A549 (cell line): ENCODE data around the gene PLRG1. TPM values are rescaled to one million over a fixed set of nuclear protein-coding genes. Genes with fewer than 3 reads are reported as not detected.
A peak's percentile ranks its signal among the peaks of the same experiment; 100 is the strongest.

Source experiments
- ATAC-seq, 2 experiments: fragments of 200-7000 bp in 1 of 2; fragments of >200 bp in 1 of 2; cut with Nextera tagmentation in 1 of 2; cut with Tn5 transposase in 1 of 2; 3 replicates each; pipeline versions ENCODE4 v1.8.0 to v1.9.1; 2018 to 2020; ENCODE audit warnings: mild to moderate bottlenecking in 1 of 2, moderate library complexity in 1 of 2
- CTCF ChIA-PET: fragments of 300-600 bp; sonication (Branson Sonifier 250); formaldehyde crosslinking; extraction: SDS; loops from one replicate; lab custom pipeline; 2021; ENCODE audit warnings: antibody characterized with exemption, inconsistent platforms; lab: Yijun Ruan, JAX
- POLR2A ChIA-PET: fragments of 350-600 bp; formaldehyde crosslinking; extraction: SDS; loops from one replicate; lab custom pipeline; 2021; ENCODE audit warnings: antibody characterized with exemption, inconsistent platforms; lab: Yijun Ruan, JAX
- DNase-seq, 2 experiments: peaks; one replicate each; pipeline versions ENCODE4 v3.0.0 to v3.0.0-alpha.2; 2011 to 2016; ENCODE audit warnings: low read depth in 1 of 2, low spot score in 1 of 2
- FAIRE-seq: peaks from 2 replicates; lab custom pipeline; 2011; peaks lifted over from hg19 to GRCh38; lab: Jason Lieb, UNC
- H3K27ac ChIP-seq, 2 experiments: fragments of >200 bp; sonication (Bioruptor Twin); formaldehyde crosslinking; 3 replicates each; pipeline ENCODE4 v1.5.1; 2016 to 2017
- H3K4me1 ChIP-seq: fragments of >200 bp; sonication (Bioruptor Twin); formaldehyde crosslinking; 3 replicates; pipeline ENCODE4 v1.6.1; 2016
- H3K4me2 ChIP-seq: fragments of >200 bp; sonication (Bioruptor Twin); formaldehyde crosslinking; 3 replicates; pipeline ENCODE4 v1.6.1; 2016
- H3K4me3 ChIP-seq: fragments of >200 bp; sonication (Bioruptor Twin); formaldehyde crosslinking; 3 replicates; pipeline ENCODE4 v1.5.1; 2016
- H3K9me3 ChIP-seq: fragments of >200 bp; sonication (Bioruptor Twin); formaldehyde crosslinking; 3 replicates; pipeline ENCODE4 v1.6.1; 2016
- ATOH8 ChIP-seq: fragments of 250-450 bp; sonication (Bioruptor Pico); IDR thresholded peaks from 2 replicates; pipeline ENCODE4 v1.5.0; 2020; ENCODE audit warnings: low read depth, mild to moderate bottlenecking, moderate library complexity
- CBX8 ChIP-seq: fragments of 200-600 bp; sonication (generic); IDR thresholded peaks from 2 replicates; pipeline ENCODE4 v1.6.1; 2016
- CEBPB ChIP-seq, 2 experiments: fragments of >200 bp in 1 of 2; sonication (Bioruptor Twin) in 1 of 2; formaldehyde crosslinking in 1 of 2; IDR thresholded peaks; 2 replicates each; pipeline ENCODE4 v1.6.1; 2012 to 2016
- CHD2 ChIP-seq: fragments of 150-350 bp; IDR thresholded peaks from 2 replicates; pipeline ENCODE4 v1.6.1; 2014; ENCODE audit warnings: low read length; ENCODE audit not compliant: partially characterized antibody
- CHD4 ChIP-seq: fragments of 200-600 bp; sonication (generic); IDR thresholded peaks from 2 replicates; pipeline ENCODE4 v1.6.1; 2016; ENCODE audit warnings: antibody characterized with exemption, mild to moderate bottlenecking, borderline replicate concordance
- E2F6 ChIP-seq: IDR thresholded peaks from 2 replicates; pipeline ENCODE4 v1.6.1; 2012; ENCODE audit warnings: low read depth, borderline replicate concordance
- EHMT2 ChIP-seq: fragments of 200-600 bp; sonication (generic); IDR thresholded peaks from 2 replicates; pipeline ENCODE4 v1.6.1; 2016; ENCODE audit warnings: antibody characterized with exemption, low read depth, mild to moderate bottlenecking, moderate library complexity
- FOXS1 ChIP-seq: fragments of 250-450 bp; sonication (Bioruptor Pico); IDR thresholded peaks from 2 replicates; pipeline ENCODE4 v1.5.0; 2020; ENCODE audit warnings: mild to moderate bottlenecking, moderate library complexity
- GATA3 ChIP-seq: IDR thresholded peaks from 2 replicates; pipeline ENCODE4 v1.6.1; 2012; ENCODE audit warnings: borderline replicate concordance
- HDAC2 ChIP-seq: fragments of 200-600 bp; sonication (generic); IDR thresholded peaks from 2 replicates; pipeline ENCODE4 v1.6.1; 2016
- HES2 ChIP-seq: fragments of >200 bp; sonication (Bioruptor Twin); formaldehyde crosslinking; IDR thresholded peaks from 2 replicates; pipeline ENCODE4 v1.6.1; 2016
- HOXB13 ChIP-seq: fragments of 250-450 bp; sonication (Bioruptor Pico); IDR thresholded peaks from 2 replicates; pipeline ENCODE4 v1.5.0; 2020; ENCODE audit warnings: low read depth, mild to moderate bottlenecking, moderate library complexity
- HOXB5 ChIP-seq: fragments of 250-450 bp; sonication (Bioruptor Pico); IDR thresholded peaks from 2 replicates; pipeline ENCODE4 v1.5.0; 2020; ENCODE audit warnings: mild to moderate bottlenecking, moderate library complexity
- JUNB ChIP-seq: fragments of >200 bp; sonication (Bioruptor Twin); formaldehyde crosslinking; IDR thresholded peaks from 2 replicates; pipeline ENCODE4 v1.6.1; 2016
- MYC ChIP-seq: IDR thresholded peaks from 2 replicates; pipeline ENCODE4 v1.6.1; 2012; ENCODE audit warnings: mild to moderate bottlenecking, inconsistent platforms, low read length, improper control_type of control experiment, borderline replicate concordance
- NFE2L2 ChIP-seq: fragments of 150-350 bp; conservative IDR thresholded peaks from 2 replicates; pipeline ENCODE4 v1.6.1; 2014; ENCODE audit warnings: low read length
- NPAS2 ChIP-seq: fragments of 250-450 bp; sonication (Bioruptor Pico); IDR thresholded peaks from 2 replicates; pipeline ENCODE4 v1.8.0; 2022; ENCODE audit warnings: mild to moderate bottlenecking, moderate library complexity, borderline replicate concordance
- PHF8 ChIP-seq: fragments of 200-600 bp; sonication (generic); IDR thresholded peaks from 2 replicates; pipeline ENCODE4 v1.6.1; 2016; ENCODE audit warnings: low read depth, mild to moderate bottlenecking, antibody characterized with exemption, moderate library complexity, borderline replicate concordance
- POLR2A ChIP-seq: IDR thresholded peaks from 2 replicates; pipeline ENCODE4 v1.6.1; 2012; ENCODE audit warnings: mild to moderate bottlenecking, low read length
- RAD21 ChIP-seq, 2 experiments: fragments of >200 bp in 1 of 2; sonication (Bioruptor Twin) in 1 of 2; formaldehyde crosslinking in 1 of 2; IDR thresholded peaks in 1 of 2; conservative IDR thresholded peaks in 1 of 2; 2 replicates in 1 of 2; 3 replicates in 1 of 2; pipeline ENCODE4 v1.6.1; 2012 to 2018; ENCODE audit warnings: inconsistent platforms in 1 of 2
- RARB ChIP-seq: fragments of 250-450 bp; sonication (Bioruptor Pico); IDR thresholded peaks from 2 replicates; pipeline ENCODE4 v1.8.0; 2021; ENCODE audit warnings: mild to moderate bottlenecking, moderate library complexity
- REST ChIP-seq: fragments of 200-600 bp; sonication (generic); IDR thresholded peaks from 2 replicates; pipeline ENCODE4 v1.6.1; 2016; ENCODE audit warnings: antibody characterized with exemption, mild to moderate bottlenecking, moderate library complexity
- SREBF2 ChIP-seq: fragments of 450-650 bp; IDR thresholded peaks from 2 replicates; pipeline ENCODE4 v1.6.1; 2014; ENCODE audit warnings: mild to moderate bottlenecking, moderate library complexity
- TFCP2L1 ChIP-seq: fragments of 250-450 bp; sonication (Bioruptor Pico); IDR thresholded peaks from 2 replicates; pipeline ENCODE4 v1.5.0; 2021; ENCODE audit warnings: mild to moderate bottlenecking
- TP53 ChIP-seq: fragments of 250-450 bp; sonication (Bioruptor Pico); IDR thresholded peaks from 2 replicates; pipeline ENCODE4 v1.5.0; 2021; ENCODE audit warnings: mild to moderate bottlenecking, moderate library complexity
- USF2 ChIP-seq: fragments of 450-650 bp; IDR thresholded peaks from 2 replicates; pipeline ENCODE4 v1.6.1; 2014; ENCODE audit warnings: antibody characterized with exemption
- ZNF302 ChIP-seq: fragments of 250-450 bp; sonication (Bioruptor Pico); IDR thresholded peaks from 2 replicates; pipeline ENCODE4 v1.9.0; 2021; ENCODE audit warnings: inconsistent platforms, mild to moderate bottlenecking, moderate library complexity
- ZSCAN20 ChIP-seq: fragments of 250-450 bp; sonication (Bioruptor Pico); IDR thresholded peaks from 2 replicates; pipeline ENCODE4 v1.8.0; 2022; ENCODE audit warnings: mild to moderate bottlenecking, moderate library complexity
- WGBS: methylation state at CpG from one replicate; pipeline ENCODE4 v1.1.6; 2017; ENCODE audit errors: missing lambda C conversion rate; 5-methylcytosine and 5-hydroxymethylcytosine counted together
- polyA plus RNA-seq, 4 experiments: library from polyadenylated mRNA; depleted of rRNA in 3 of 4; stranded (reverse); fragments of >200 nt; fragmentation: RNase III in 1 of 4; extraction: RNeasy Plus Mini Kit Qiagen cat#74134 plus additional on column Dnase treatment in 1 of 4; gene quantifications; 2 replicates in 3 of 4; 3 replicates in 1 of 4; pipeline ENCODE4 v1.2.3, GENCODE V29; 2011 to 2017
- TF ChIP-seq, protein P1 (sequence below): IDR thresholded peaks from 2 replicates; pipeline ENCODE4 v1.6.1; 2012
- TF ChIP-seq, protein P2 (sequence below): IDR thresholded peaks from 2 replicates; pipeline ENCODE4 v1.6.1; 2012

PLRG1 gene
- polyA plus RNA-seq, 2 of the 4 experiments (the other 2 are of a cell fraction): 50.4 to 123 TPM

GRCh38 chr4:154593868-154594267, 43.7 kb upstream of the PLRG1 start:
- WGBS: 92% methylated on average over 2 of the region's 2 CpGs
- peak overlapping the region; percentile 71; a peak in 5 of 6 replicates for H3K27ac ChIP-seq
- H3K9me3 ChIP-seq: no peaks in the 10 kb centered on the region
- H3K4me2 ChIP-seq: no peak overlapping the region
- DNase-seq (no peak), ATAC-seq (no peak), FAIRE-seq (no peak)
- CTCF ChIA-PET: interaction anchor here (0.7 to 3.1 kb wide), 3 partner anchors 24 to 34 kb away, joined by 3 to 12 read pairs (median 4); no protein-coding TSS in a partner anchor
- POLR2A ChIA-PET: no interaction called here
- peaks cover 79% of the 10 kb centered on the region for H3K4me1 ChIP-seq
- no peak for TF ChIP-seq TP53 (CRISPR knock-in tag)
- no peak for TF ChIP-seq MYC
- TF ChIP-seq ZNF302 (CRISPR knock-in tag): no peak
- no peak for TF ChIP-seq FOXS1 (CRISPR knock-in tag)
- TF ChIP-seq CHD4: no peak
- TF ChIP-seq TFCP2L1 (CRISPR knock-in tag): no peak
- TF ChIP-seq HOXB13 (CRISPR knock-in tag): no peak
- TF ChIP-seq, protein P1, sequence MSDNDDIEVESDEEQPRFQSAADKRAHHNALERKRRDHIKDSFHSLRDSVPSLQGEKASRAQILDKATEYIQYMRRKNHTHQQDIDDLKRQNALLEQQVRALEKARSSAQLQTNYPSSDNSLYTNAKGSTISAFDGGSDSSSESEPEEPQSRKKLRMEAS: no peak
- TF ChIP-seq CHD2: no peak
- TF ChIP-seq ATOH8 (CRISPR knock-in tag): no peak
- no peak for TF ChIP-seq E2F6
- TF ChIP-seq RAD21 (conservative IDR thresholded peaks at IDR 0.05 in 1 of 2, IDR thresholded peaks at IDR 0.05 in 1 of 2): no peak
- no peak for TF ChIP-seq GATA3
- TF ChIP-seq, protein P2, sequence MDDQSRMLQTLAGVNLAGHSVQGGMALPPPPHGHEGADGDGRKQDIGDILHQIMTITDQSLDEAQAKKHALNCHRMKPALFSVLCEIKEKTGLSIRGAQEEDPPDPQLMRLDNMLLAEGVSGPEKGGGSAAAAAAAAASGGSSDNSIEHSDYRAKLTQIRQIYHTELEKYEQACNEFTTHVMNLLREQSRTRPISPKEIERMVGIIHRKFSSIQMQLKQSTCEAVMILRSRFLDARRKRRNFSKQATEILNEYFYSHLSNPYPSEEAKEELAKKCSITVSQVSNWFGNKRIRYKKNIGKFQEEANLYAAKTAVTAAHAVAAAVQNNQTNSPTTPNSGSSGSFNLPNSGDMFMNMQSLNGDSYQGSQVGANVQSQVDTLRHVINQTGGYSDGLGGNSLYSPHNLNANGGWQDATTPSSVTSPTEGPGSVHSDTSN: no peak
- no peak for TF ChIP-seq NFE2L2
- no peak for TF ChIP-seq HOXB5 (CRISPR knock-in tag)
- no peak for TF ChIP-seq ZSCAN20 (CRISPR knock-in tag)
- no peak for TF ChIP-seq HES2
- no peak for TF ChIP-seq POLR2A
- no peak overlapping the region for H3K4me3 ChIP-seq

GRCh38 chr4:154591890-154592289, 41.7 kb upstream of the PLRG1 start:
- 68% methylated on average over 3 of the region's 3 CpGs for WGBS
- Histone ChIP-seq H3K27ac (peak overlapping the region; percentile 27 to 90; a peak in 3 of 6 replicates), H3K4me1 (peaks cover 65% of the 10 kb centered on the region), H3K9me3 (no peaks in the 10 kb centered on the region), H3K4me2 (no peak overlapping the region), H3K4me3 (no peak overlapping the region)
- POLR2A ChIA-PET: no interaction called here
- FAIRE-seq (no peak), DNase-seq (no peak), ATAC-seq (no peak)
- CTCF ChIA-PET: interaction anchor here (1.1 kb wide), 1 partner anchor 40 kb away, joined by 3 read pairs; no protein-coding TSS in a partner anchor
- TF ChIP-seq RARB (CRISPR knock-in tag) (no peak), EHMT2 (no peak), SREBF2 (no peak), HDAC2 (no peak), PHF8 (no peak), ZNF302 (CRISPR knock-in tag) (no peak), RAD21 (conservative IDR thresholded peaks at IDR 0.05 in 1 of 2, IDR thresholded peaks at IDR 0.05 in 1 of 2) (no peak), JUNB (no peak), USF2 (no peak), E2F6 (no peak), NPAS2 (CRISPR knock-in tag) (no peak), CEBPB (IDR thresholded peaks at IDR 0.05) (no peak), CBX8 (no peak), POLR2A (no peak), ATOH8 (CRISPR knock-in tag) (no peak), REST (no peak)
